Right lobe of liver (tissue), 6 donors: ENCODE measurements around the gene DEPDC5. TPM values are rescaled to one million over a fixed set of nuclear protein-coding genes. Genes with fewer than 3 reads are reported as not detected.
"Not testable (repeated sequence)": the region's sequence is repeated elsewhere in the genome, so short reads cannot be mapped to it uniquely, and the experiment has no call there.

Experiments used
- ATAC-seq, 4 donors: fragments of 200-7000 bp; cut with Tn5 transposase; one replicate each; pipeline ENCODE4 v1.9.1; 2020; ENCODE audit warnings: mild to moderate bottlenecking in 4 of 4, moderate library complexity in 4 of 4
- DNase-seq, 3 donors: peaks; one replicate each; pipeline ENCODE4 v3.0.0-alpha.2; 2020
- H3K27ac ChIP-seq, 3 donors: fragments of 200-600 bp; one replicate each; pipeline ENCODE4 v1.8.0; 2022
- H3K27me3 ChIP-seq, 2 donors: fragments of 200-600 bp; one replicate each; pipeline ENCODE4 v1.8.0; 2022
- H3K36me3 ChIP-seq, 4 donors: fragments of 200-600 bp; sonication (generic) in 1 of 4; one replicate each; pipeline versions ENCODE4 v1.5.1 to v1.8.0; 2017 to 2022; ENCODE audit warnings: control low read depth in 1 of 4
- H3K4me1 ChIP-seq, 4 donors: fragments of 200-600 bp; sonication (generic) in 1 of 4; one replicate each; pipeline versions ENCODE4 v1.5.1 to v1.8.0; 2017 to 2022; ENCODE audit warnings: control low read depth in 1 of 4
- H3K4me3 ChIP-seq, 3 donors: fragments of 200-600 bp; one replicate each; pipeline ENCODE4 v1.8.0; 2022
- H3K9me3 ChIP-seq, 4 donors: fragments of 200-600 bp; sonication (generic) in 1 of 4; one replicate each; pipeline versions ENCODE4 v1.5.1 to v1.8.0; 2017 to 2022; ENCODE audit warnings: control low read depth in 1 of 4
- POLR2A ChIP-seq: fragments of 450-650 bp; IDR thresholded peaks from one replicate; pipeline ENCODE4 v1.6.1; 2017; ENCODE audit warnings: antibody characterized with exemption, mild to moderate bottlenecking
- WGBS: methylation state at CpG from one replicate; pipeline ENCODE4 v1.1.6; 2018; ENCODE audit warnings: low coverage, low lambda C conversion rate; ENCODE audit not compliant: insufficient coverage; ENCODE audit errors: missing lambda C conversion rate; 5-methylcytosine and 5-hydroxymethylcytosine counted together
- intact Hi-C, 2 donors: fragments of 100-400 bp; cut with DNase I; formaldehyde crosslinking; loops; one replicate each; pipeline versions ENCODE4 v1.11.2 to v1.14.1; 2022
- total RNA-seq, 6 experiments: library from RNA; depleted of rRNA in 2 of 6; stranded (reverse); fragments of >200 nt in 2 of 6; fragmentation: NEBNext Ultra II Directional in 3 of 6; extraction: Animal tissue kit (Norgen Biotek cat#: 25700) in 3 of 6; gene quantifications; one replicate each; pipeline versions ENCODE4 v1.1.0 to v1.2.4, GENCODE V29; 2016 to 2023
- TF ChIP-seq, protein P1 (sequence below), 4 donors: fragments of 200-600 bp in 3 of 4; fragments of 450-650 bp in 1 of 4; IDR thresholded peaks; one replicate each; pipeline versions ENCODE4 v1.5.1 to v1.8.0; 2016 to 2022; ENCODE audit warnings: antibody characterized with exemption in 4 of 4, mild to moderate bottlenecking in 2 of 4
- donor health status: DM: no; HTN: yes; CAD: no.
- donor health status: DM: no; HTN: no; CAD: no.
- donor health status: DM: no; HTN: no; CAD: no.
- donor health status: DM: no; HTN: yes; CAD: no.
- donor health status: DM: no; HTN: yes; CAD: no.

DEPDC5 gene
- total RNA-seq, 6 experiments from 2014 or later: 9.1 to 22.9 (median 14.6) TPM

DNA sequence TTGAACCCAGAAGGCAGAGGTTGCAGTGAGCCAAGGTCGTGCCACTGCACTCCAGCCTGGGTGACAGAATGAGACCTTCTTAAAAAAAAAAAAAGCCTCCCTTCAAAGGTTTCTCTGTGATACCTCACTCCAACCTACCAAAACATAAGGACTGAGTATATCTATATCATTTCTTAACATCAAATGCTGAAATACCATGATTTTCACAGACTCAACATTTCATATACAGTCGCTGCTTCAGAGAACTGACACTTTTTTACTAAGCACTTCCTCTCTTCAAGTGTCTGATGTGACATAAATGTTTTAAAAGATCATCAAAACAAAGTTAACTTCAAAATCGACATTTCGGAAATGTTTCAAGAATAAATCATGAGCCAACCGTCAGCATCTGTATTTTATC is 15.9 kb upstream of the DEPDC5 start:
- Histone ChIP-seq H3K4me1 (peaks cover 0 to 35% (median 13%) of the 10 kb centered on the region in 4 donors), H3K27me3 (no peaks in the 10 kb centered on the region), H3K36me3 (peaks cover 0 to 3% (median under 1%) of the 10 kb centered on the region in 4 donors), H3K9me3 (no peaks in the 10 kb centered on the region), H3K27ac (no peak overlapping the region), H3K4me3 (no peak overlapping the region)
- no peak for DNase-seq
- TF ChIP-seq POLR2A: no peak
- TF ChIP-seq, protein P1, sequence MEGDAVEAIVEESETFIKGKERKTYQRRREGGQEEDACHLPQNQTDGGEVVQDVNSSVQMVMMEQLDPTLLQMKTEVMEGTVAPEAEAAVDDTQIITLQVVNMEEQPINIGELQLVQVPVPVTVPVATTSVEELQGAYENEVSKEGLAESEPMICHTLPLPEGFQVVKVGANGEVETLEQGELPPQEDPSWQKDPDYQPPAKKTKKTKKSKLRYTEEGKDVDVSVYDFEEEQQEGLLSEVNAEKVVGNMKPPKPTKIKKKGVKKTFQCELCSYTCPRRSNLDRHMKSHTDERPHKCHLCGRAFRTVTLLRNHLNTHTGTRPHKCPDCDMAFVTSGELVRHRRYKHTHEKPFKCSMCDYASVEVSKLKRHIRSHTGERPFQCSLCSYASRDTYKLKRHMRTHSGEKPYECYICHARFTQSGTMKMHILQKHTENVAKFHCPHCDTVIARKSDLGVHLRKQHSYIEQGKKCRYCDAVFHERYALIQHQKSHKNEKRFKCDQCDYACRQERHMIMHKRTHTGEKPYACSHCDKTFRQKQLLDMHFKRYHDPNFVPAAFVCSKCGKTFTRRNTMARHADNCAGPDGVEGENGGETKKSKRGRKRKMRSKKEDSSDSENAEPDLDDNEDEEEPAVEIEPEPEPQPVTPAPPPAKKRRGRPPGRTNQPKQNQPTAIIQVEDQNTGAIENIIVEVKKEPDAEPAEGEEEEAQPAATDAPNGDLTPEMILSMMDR (IDR thresholded peaks at IDR 0.05): no peak
- 73% methylated on average over 5 of the region's 5 CpGs for WGBS
- intact Hi-C loops: no loop called here
- ATAC-seq: no peak

DNA sequence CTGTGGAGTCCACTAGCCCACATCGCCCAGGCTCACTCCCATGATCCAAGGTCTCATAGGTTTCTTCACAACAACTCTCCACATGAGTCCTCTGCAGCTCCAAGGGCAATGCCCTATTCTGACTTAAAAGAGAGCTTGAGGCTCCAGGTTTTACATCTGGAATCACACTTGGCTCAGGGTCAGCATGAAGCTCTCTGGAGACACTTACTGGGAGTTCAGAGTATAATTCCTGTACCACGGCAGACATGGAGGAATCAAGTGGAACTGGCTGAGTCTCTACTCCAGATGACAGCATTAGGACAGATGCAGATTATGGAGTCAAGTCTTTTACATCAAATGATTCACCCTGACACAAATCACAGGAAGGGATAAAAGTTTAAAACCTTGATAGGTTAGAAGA is 15.3 kb upstream of the DEPDC5 start:
- DNase-seq (no peak), ATAC-seq (no peak)
- Histone ChIP-seq H3K36me3 (peaks cover 0 to 3% (median under 1%) of the 10 kb centered on the region in 4 donors), H3K9me3 (no peaks in the 10 kb centered on the region), H3K4me3 (no peak overlapping the region), H3K4me1 (peaks cover 0 to 33% (median 13%) of the 10 kb centered on the region in 4 donors), H3K27me3 (no peaks in the 10 kb centered on the region), H3K27ac (no peak overlapping the region)
- no peak for TF ChIP-seq POLR2A
- TF ChIP-seq, protein P1 (IDR thresholded peaks at IDR 0.05): no peak
- WGBS: 59% methylated on average over 2 of the region's 2 CpGs
- intact Hi-C loops: no loop called here

DNA sequence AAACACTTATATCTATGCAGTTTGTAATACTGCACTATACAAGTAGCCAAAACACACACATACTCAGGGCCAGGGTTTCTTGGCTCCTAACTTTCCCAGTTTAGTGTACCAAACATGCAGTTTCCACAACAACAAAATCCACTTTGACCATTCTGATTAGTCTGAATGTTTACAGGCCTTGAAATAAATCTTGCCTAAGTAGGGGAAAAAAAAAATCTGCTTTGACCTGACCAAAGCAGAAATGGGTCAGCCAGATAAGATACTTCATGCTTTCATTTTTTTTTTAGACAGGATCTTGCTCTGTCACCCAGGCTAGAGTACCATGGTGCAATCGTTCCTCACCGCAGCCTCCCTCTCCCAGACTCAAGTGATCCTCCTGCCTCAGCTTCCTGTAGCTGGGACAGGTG is 14.0 kb upstream of the DEPDC5 start:
- Histone ChIP-seq H3K27me3 (no peaks in the 10 kb centered on the region), H3K27ac (peak overlapping the region; percentile 25 to 70 (median 28)), H3K4me3 (peak overlapping the region in 1 of 3 donors; percentile 0), H3K36me3 (peaks cover 0 to 2% (median 0%) of the 10 kb centered on the region in 4 donors), H3K9me3 (no peaks in the 10 kb centered on the region), H3K4me1 (peaks cover 0 to 33% (median 13%) of the 10 kb centered on the region in 4 donors)
- WGBS: 8% methylated on average over 2 of the region's 2 CpGs
- TF ChIP-seq POLR2A: no peak
- TF ChIP-seq, protein P1 (IDR thresholded peaks at IDR 0.05): no peak
- DNase-seq (peak in 2 of 3 donors; percentile 61 to 63), ATAC-seq (peak; percentile 79 to 88 (median 88))
- intact Hi-C loops: no loop called here

DNA sequence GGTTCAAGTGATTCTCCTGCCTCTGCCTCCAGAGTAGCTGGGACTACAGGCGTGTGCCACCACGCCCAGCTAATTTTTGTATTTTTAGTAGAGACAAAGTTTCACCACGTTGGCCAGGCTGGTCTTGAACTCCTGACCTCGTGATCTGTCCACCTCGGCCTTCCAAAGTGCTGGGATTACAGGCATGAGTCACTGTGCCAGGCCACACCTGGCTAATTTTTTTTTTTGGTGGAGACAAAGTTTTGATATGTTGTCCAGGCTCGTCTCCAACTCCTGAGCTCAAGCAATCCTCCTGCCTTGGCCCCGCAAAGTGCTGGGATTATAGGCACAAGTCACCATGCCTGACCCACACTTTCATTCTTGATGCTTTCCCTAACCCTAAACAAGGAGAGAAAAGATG is 13.5 kb upstream of the DEPDC5 start:
- intact Hi-C loops, H3K27me3 ChIP-seq, H3K36me3 ChIP-seq, H3K9me3 ChIP-seq: not testable (repeated sequence)
- DNase-seq (peak in 1 of 3 donors; percentile 48), ATAC-seq (peak in 3 of 4 donors; percentile 48 to 58 (median 53))
- peak overlapping the region; percentile 25 to 70 (median 28) for H3K27ac ChIP-seq
- H3K4me3 ChIP-seq: peak overlapping the region in 1 of 3 donors; percentile 0
- peaks cover 0 to 33% (median 13%) of the 10 kb centered on the region in 4 donors for H3K4me1 ChIP-seq
- WGBS: 39% methylated on average over 6 of the region's 7 CpGs

DNA sequence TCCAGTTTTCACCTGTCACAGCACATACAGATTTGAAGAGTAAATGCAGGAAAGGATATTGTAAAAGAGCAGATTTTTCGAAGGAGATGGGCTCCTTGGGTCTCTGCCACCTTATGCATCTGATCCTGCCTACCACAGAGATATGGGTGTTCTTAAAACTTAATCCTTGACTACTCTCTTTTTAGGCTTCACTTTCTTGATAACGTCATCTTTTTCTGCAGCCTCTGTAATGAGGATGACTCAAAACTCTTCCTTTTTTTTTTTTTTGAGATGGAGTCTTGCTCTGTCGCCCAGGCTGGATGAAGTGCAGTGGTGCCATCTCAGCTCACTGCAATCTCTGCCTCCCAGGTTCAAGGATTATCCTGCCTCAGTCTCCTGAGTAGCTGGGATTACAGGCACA is 11.7 kb upstream of the DEPDC5 start:
- peaks cover 0 to 33% (median 13%) of the 10 kb centered on the region in 4 donors for H3K4me1 ChIP-seq
- DNase-seq: no peak
- 67% methylated on average over 2 of the region's 3 CpGs for WGBS
- no peaks in the 10 kb centered on the region for H3K9me3 ChIP-seq
- H3K27ac ChIP-seq: no peak overlapping the region
- H3K36me3 ChIP-seq: peaks cover 0 to 5% (median under 1%) of the 10 kb centered on the region in 4 donors
- intact Hi-C loops: no loop called here
- no peaks in the 10 kb centered on the region for H3K27me3 ChIP-seq
- TF ChIP-seq, protein P1 (IDR thresholded peaks at IDR 0.05): no peak
- no peak for TF ChIP-seq POLR2A
- no peak for ATAC-seq
- no peak overlapping the region for H3K4me3 ChIP-seq
